Measurements from ENCODE around the gene ABCB11. TPM values are rescaled to one million over a fixed set of nuclear protein-coding genes. Genes with fewer than 3 reads are reported as not detected.

Gene ABCB11
- total RNA-seq, 1 experiment from 2014 or later = not detected

- Histone ChIP-seq H3K9me3 (ENCODE audit: insufficient read depth, low read depth) (no peaks in the 10 kb centered on the region), H3K36me3 (ENCODE audit: low read depth) (no peaks in the 10 kb centered on the region), H3K27me3 (ENCODE audit: insufficient read depth, low read depth) (no peaks in the 10 kb centered on the region), H2AFZ (no peak overlapping the region), H3K9me2 (ENCODE audit: insufficient read depth) (no peaks in the 10 kb centered on the region), H3K27ac (no peak overlapping the region), H3K4me2 (no peak overlapping the region), H3K79me2 (ENCODE audit: low read depth) (no peaks in the 10 kb centered on the region), H3F3A (ENCODE audit: insufficient read depth, low read depth) (no peaks in the 10 kb centered on the region), H3K4me1 (replicated peaks; ENCODE audit: insufficient read depth) (no peaks in the 10 kb centered on the region), H4K20me1 (ENCODE audit: insufficient read depth) (no peaks in the 10 kb centered on the region), H3K4me3 (no peak overlapping the region)
- BruUV-seq (replicated peaks) = no TSS peak
- TF ChIP-seq EZH2 (IDR thresholded peaks at IDR 0.05; ENCODE audit: low read depth) = no peak
- intact Hi-C loops (cut with micrococcal nuclease; ENCODE audit: unreplicated experiment) = no loop called here
- ChIA-PET CTCF (no interaction called here), POLR2A (ENCODE audit: unreplicated experiment) (no interaction called here)
- no peak for DNase-seq
These were observed 29.9 kb downstream of the ABCB11 start for GRCh38 chr2:169001116-169001815.

DNA sequence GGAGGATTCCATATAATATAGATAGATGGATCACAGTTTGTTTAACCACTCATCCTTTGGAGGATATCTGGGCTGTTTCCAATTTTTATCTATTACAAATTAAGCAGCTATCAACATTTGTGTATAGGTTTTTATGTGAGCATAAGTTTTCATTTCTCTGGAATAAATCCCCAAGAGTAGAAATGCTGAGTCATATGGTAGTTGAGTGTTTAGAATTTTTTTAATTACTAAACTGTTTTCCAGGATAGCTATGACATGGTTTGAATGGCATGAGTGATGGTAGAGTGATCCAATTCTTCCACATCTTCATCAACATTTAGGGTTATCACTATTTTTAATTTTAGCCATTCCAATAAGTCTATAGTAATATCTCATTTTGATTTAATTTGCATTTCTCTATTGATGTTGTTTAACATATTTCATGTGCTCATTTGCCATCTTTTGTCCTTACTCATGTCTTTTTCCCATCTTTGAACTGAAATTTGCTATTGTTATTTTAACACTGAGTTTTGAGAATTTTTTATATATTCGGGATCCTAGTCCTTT, 31.4 kb downstream of the ABCB11 start:
- ChIA-PET CTCF (no interaction called here), POLR2A (ENCODE audit: unreplicated experiment) (no interaction called here)
- Histone ChIP-seq H2AFZ (no peak overlapping the region), H3K9me3 (ENCODE audit: insufficient read depth, low read depth) (no peaks in the 10 kb centered on the region), H3K27ac (no peak overlapping the region), H3K4me3 (no peak overlapping the region), H3K27me3 (ENCODE audit: insufficient read depth, low read depth) (no peaks in the 10 kb centered on the region), H3K4me2 (no peak overlapping the region), H3K79me2 (ENCODE audit: low read depth) (no peaks in the 10 kb centered on the region), H3K4me1 (replicated peaks; ENCODE audit: insufficient read depth) (no peaks in the 10 kb centered on the region), H3K36me3 (ENCODE audit: low read depth) (no peaks in the 10 kb centered on the region), H3F3A (ENCODE audit: insufficient read depth, low read depth) (no peaks in the 10 kb centered on the region), H3K9me2 (ENCODE audit: insufficient read depth) (no peaks in the 10 kb centered on the region), H4K20me1 (ENCODE audit: insufficient read depth) (no peaks in the 10 kb centered on the region)
- DNase-seq = no peak
- BruUV-seq (replicated peaks) = no TSS peak
- no peak for TF ChIP-seq EZH2 (IDR thresholded peaks at IDR 0.05; ENCODE audit: low read depth)
- TF ChIP-seq CTCF (conservative IDR thresholded peaks at IDR 0.05) = no peak
- intact Hi-C loops (cut with micrococcal nuclease; ENCODE audit: unreplicated experiment) = no loop called here

DNA sequence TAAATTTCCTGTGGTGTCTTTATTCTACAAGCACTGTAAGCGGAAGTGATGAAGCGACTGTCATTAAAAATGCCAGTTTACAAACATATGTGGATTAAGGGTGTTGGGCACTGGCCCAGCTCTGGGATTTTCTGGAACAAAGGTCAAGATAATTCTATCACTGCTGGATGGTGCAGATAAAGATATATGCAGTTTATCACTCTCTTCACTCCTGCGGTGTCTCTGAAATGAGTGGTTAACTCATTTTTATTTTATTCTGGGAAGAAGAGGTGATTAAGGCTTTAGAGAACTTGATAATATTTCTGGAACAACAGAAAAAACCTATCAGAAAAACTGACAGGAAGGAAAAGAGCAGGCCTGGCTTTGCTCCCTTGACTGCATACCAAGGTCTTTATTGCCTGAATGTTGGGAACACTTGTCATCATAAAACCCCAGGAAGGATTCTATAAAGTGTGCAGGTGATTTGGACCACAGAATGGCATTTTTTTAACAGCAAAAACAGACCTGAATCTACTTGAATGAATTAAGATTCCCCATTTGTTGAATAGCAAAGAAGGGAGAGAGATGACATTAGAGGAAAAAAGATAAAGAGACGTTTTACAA, 32.4 kb downstream of the ABCB11 start:
- no TSS peak for BruUV-seq (replicated peaks)
- Histone ChIP-seq H3K4me1 (replicated peaks; ENCODE audit: insufficient read depth) (no peaks in the 10 kb centered on the region), H3K4me3 (no peak overlapping the region), H3K27me3 (ENCODE audit: insufficient read depth, low read depth) (no peaks in the 10 kb centered on the region), H3K79me2 (ENCODE audit: low read depth) (no peaks in the 10 kb centered on the region), H3K27ac (no peak overlapping the region), H3K36me3 (ENCODE audit: low read depth) (no peaks in the 10 kb centered on the region), H3K4me2 (no peak overlapping the region), H3F3A (ENCODE audit: insufficient read depth, low read depth) (no peaks in the 10 kb centered on the region), H3K9me3 (ENCODE audit: insufficient read depth, low read depth) (no peaks in the 10 kb centered on the region), H2AFZ (no peak overlapping the region), H4K20me1 (ENCODE audit: insufficient read depth) (no peaks in the 10 kb centered on the region), H3K9me2 (ENCODE audit: insufficient read depth) (no peaks in the 10 kb centered on the region)
- intact Hi-C loops (cut with micrococcal nuclease; ENCODE audit: unreplicated experiment) = no loop called here
- DNase-seq = no peak
- TF ChIP-seq CTCF (conservative IDR thresholded peaks at IDR 0.05) = no peak
- TF ChIP-seq EZH2 (IDR thresholded peaks at IDR 0.05; ENCODE audit: low read depth) = no peak
- ChIA-PET POLR2A (ENCODE audit: unreplicated experiment) (no interaction called here), CTCF (no interaction called here)
